ENCODE data around the gene LEMD1.

DNA sequence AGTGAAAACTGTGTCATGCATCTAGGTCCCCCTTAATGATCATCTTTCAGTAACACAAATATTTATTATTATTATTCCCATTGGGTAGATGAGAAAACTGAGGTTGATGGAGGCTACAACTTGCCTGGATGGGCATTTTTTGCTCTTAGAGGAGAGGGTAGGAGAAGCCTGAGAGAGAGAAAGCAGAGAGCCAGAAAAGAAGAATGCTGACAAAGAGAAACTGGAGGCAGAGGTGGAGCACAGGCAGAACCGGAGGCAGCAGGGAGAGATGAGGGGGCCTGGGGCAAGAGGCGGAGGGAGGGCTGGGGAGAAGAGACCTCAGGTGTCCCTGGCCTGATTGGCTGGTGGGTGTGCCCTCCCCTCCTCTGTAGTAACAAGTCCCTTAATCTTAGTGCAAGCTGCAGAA, 29.9 kb upstream of the LEMD1 start:
- TF ChIP-seq, protein P1, sequence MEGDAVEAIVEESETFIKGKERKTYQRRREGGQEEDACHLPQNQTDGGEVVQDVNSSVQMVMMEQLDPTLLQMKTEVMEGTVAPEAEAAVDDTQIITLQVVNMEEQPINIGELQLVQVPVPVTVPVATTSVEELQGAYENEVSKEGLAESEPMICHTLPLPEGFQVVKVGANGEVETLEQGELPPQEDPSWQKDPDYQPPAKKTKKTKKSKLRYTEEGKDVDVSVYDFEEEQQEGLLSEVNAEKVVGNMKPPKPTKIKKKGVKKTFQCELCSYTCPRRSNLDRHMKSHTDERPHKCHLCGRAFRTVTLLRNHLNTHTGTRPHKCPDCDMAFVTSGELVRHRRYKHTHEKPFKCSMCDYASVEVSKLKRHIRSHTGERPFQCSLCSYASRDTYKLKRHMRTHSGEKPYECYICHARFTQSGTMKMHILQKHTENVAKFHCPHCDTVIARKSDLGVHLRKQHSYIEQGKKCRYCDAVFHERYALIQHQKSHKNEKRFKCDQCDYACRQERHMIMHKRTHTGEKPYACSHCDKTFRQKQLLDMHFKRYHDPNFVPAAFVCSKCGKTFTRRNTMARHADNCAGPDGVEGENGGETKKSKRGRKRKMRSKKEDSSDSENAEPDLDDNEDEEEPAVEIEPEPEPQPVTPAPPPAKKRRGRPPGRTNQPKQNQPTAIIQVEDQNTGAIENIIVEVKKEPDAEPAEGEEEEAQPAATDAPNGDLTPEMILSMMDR (conservative IDR thresholded peaks at IDR 0.05 in 1 of 2, IDR thresholded peaks at IDR 0.05 in 1 of 2; ENCODE audit: low read depth in 1 of 2, low read length in 2 of 2), result no peak
- TF ChIP-seq EZH2 (IDR thresholded peaks at IDR 0.05; ENCODE audit: low read length, missing control alignments), result no peak
